ENCODE data around the gene IFI44L.
A peak's percentile ranks its signal among the peaks of the same experiment; 100 is the strongest.

IFI44L gene

DNA sequence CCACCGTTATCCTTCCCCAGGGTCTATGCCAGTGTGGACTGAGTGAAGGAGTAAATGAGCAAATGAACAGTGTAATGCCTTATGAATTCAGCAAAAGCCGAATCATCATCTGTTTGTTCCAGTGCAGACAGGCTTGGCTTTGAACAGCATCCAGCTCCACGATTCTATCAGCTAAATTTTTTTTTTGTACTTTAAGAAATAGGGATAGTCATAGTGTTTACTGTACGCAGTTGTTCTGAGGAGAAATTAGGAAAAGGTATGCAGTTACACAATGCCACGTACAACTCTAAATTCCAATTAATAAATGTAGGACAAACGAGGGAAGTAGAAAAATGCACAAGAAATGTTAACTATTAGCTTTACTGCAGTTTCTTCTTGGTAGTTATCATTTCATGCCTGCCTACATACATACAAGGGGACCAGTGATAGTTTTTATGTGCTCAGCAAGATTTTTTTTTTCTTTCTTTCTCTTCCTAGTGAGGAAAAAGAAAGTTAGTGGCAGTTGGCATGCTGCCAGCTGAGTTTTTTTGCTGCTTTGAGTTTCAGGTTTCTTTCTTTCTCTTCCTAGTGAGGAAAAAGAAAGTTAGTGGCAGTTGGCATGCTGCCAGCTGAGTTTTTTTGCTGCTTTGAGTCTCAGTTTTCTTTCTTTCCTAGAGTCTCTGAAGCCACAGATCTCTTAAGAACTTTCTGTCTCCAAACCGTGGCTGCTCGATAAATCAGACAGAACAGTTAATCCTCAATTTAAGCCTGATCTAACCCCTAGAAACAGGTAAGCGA is at the start of gene IFI44L:
IFI44L (plus strand) TSS at position 646 of the 777 bp plus-strand sequence. CDS start 7,468 bp downstream, outside the sequence.
- FAIRE-seq (peak; percentile 100), DNase-seq (ENCODE audit: insufficient read length, low spot score) (no peak)

DNA sequence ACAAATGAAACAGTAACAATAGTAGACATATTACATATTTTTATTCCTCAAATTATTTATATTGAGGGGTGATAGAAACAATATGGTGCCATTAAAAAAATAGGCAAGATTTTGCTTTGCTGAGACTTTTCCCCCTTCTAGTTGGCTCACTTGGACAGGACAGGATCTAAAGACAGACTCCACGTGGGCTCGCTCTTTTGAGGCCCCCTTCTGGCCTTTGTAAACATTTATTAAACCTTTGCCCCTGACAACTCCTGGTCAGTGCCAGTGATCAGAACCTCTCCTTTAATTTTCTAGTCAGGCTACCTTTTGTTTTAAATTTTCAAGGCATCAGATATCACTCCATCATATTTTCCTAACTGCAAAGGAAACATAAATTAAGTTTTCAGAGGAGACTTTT is 49.7 kb upstream of the IFI44L start:
- DNase-seq (ENCODE audit: insufficient read length, low spot score) (no peak), FAIRE-seq (no peak)

DNA sequence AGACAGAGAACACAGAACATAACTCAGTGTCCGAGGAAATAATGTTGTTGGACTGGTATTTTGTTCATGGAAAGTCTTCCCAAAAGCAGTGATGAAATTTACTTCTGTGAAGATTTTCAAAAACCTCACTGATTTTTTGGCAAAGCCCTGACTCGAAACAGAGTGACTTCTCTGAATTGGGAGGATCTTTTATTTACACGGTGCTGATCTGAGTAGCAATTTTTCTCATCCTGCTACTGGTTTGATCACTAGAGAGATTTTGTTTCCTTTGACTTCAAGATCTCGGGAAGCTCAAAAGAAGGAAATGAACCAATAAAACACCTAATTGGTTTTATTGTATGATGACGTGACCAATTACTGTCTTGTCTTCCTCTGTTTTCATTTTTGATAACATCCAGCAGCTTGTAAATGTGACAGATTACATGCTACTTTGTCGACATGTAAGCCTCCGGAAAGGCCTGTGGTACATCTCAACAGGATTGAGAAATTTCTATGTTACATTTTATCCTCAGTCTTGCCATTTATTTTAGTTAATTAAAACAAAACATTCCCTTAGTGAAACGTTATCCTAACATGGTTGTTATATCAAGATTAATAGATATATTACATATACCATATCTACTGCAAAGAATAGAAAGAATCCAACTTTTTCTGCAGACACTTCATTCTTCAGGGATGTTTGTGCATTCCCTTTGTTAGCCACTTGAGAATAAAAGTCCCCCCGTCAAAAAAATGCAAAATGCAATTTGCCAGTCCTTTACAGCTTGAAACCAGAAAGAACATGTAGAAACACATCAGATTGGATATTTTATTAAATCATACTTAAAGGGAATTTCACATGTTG is 42.8 kb upstream of the IFI44L start:
- no peak for FAIRE-seq
- no peak for DNase-seq (ENCODE audit: insufficient read length, low spot score)

DNA sequence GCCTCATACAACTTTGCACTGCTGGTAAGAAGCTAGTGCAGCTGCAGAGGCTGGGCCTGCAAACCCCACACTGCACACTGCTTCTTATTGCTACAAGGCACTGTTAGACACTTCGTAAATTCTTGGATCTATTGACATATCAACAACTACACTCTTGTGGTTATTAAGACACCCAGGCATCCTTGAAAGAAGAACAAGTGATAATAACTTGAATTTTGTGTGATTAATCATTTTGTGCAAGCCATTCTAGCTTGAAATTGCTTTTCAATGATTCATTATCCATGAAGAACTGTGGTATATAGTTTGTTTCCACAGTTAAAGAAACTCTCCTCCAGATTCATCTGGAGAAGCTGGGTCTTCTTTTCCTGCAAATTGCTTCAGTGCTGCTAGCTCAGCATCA is 33.7 kb upstream of the IFI44L start:
- DNase-seq (ENCODE audit: insufficient read length, low spot score) = no peak
- FAIRE-seq = no peak

DNA sequence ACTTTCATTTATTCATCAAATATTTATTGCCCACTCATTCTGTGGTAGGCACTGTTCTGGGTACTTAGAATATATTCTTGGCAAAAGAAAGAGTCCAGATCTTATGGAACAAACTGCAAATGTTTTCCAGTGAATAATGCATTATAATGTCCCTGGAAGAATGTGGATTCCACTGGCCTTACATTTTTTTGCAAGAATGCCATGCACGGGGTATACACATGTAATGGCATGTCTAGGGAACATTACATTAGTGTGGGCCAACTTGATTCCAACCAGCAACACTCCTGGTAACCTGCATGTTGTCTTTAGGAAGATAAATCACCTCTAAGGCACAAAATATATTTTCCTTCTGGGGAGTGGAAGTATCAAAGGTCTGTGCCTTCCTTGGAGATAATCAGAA is 33.0 kb upstream of the IFI44L start:
- FAIRE-seq (no peak), DNase-seq (ENCODE audit: insufficient read length, low spot score) (no peak)

DNA sequence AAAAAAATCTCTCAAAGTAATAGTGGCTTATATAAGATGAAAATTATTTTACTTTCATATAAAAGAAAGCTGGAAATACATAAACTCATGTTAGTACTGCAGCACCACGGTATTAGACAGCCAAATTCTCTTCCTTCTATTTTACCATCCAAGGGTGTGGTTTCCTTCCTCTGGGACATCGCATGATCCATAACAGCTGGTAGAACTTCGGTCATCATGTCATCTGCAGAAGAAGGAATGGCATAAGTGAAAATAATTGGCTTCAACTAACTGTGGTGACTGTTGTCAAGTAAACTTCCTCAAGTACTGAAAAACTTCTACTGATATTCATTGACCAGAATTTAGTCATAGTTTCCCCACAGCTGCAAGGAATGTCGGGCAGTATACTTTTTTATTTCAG is 28.3 kb upstream of the IFI44L start:
- FAIRE-seq = no peak
- DNase-seq (ENCODE audit: insufficient read length, low spot score) = no peak

DNA sequence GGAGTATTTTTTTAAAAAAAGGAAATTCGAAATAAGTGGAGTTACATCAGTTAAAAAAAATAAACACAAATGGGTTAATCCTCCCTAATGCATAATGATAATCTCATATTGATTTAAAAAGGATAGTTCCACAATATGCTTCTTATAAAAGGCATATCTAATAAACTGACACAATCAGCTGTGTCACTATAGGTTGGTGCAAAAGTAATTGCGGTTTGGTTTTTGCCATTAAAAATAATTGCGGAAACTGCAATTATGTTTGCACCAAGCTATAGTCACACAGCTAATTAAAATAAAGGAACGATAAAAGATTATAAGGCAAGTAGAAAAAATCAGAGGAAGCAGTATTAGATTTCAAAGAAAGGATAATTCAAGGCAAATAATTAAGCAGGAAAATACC is 21.0 kb upstream of the IFI44L start:
- FAIRE-seq (no peak), DNase-seq (ENCODE audit: insufficient read length, low spot score) (no peak)

DNA sequence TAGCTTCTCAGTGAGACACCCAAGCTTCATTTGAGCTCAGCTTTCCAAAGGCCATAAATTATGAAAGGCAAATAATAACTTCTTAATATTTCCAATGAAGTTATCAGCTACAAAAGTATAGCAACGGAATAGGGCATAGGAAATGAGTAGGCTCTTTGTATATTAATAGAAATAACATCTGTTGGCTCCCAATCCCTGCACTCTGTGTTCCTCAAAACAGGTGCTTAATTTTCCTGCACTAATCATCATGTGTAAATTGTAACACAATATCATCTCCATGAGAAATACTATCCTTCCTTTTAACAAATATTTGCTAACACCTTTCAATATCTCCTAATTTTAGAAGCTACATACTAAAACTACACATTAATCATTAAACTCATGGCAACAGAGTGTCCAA is 19.2 kb upstream of the IFI44L start:
- no peak for DNase-seq (ENCODE audit: insufficient read length, low spot score)
- no peak for FAIRE-seq

DNA sequence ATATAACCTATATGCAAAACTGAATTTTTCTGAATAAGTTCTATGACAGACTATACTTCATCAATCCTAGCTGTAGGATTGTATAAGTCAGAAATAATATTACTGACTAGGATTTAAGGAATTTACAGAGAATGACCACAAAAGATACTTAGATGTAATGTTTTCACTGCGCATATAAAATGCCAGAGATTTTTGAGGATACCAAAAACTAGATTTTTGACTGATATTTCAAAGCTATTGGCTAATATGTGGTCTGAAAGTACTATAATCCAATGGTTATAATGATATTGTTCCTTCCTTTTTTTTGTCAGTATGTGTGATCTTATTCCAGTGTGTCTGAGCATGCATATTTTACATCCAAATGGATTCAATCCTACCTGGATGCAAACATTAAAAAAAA is 17.0 kb upstream of the IFI44L start:
- FAIRE-seq (no peak), DNase-seq (ENCODE audit: insufficient read length, low spot score) (no peak)

DNA sequence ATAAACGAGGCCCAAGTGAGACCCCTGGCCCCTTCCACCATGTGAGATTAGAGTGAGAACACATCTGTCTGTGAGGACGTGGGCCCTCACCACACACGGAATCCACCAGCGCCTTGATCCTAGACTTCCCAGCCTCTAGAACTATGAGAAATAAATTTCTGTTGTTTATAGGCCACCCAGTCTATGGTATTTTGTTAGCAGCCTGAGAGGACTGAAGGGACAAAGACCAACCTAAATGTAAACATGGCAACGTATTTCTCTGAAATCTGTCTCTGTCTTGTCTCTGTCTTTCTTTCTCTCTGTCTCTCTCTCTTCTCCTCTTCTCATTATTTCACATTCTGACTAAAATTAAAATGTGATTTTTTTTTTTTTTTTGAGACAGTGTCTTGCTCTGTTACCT is 15.6 kb upstream of the IFI44L start:
- no peak for DNase-seq (ENCODE audit: insufficient read length, low spot score)

DNA sequence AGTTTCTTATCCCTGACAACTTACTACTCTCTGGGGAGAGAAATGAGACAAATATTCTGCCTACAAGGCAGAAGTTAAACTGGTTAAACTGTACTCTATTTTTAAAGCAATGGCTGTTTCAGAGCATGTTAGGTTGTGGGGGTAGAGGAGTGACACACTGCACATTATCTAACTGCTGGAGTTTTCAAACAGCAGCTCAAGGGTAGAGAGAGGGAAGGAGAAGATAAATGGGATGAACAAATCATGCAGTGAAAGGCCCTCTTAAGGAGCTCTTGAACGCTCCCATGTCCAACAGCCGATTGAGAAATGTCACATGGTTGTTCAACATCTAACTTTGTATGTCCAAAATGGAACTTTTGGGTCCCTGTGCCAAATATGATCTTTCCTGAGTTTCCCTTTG is 14.0 kb upstream of the IFI44L start:
- no peak for FAIRE-seq
- DNase-seq (ENCODE audit: insufficient read length, low spot score) = no peak

More for the DNA sequence above, 15.6 kb upstream of the IFI44L start:
- no peak for FAIRE-seq

DNA sequence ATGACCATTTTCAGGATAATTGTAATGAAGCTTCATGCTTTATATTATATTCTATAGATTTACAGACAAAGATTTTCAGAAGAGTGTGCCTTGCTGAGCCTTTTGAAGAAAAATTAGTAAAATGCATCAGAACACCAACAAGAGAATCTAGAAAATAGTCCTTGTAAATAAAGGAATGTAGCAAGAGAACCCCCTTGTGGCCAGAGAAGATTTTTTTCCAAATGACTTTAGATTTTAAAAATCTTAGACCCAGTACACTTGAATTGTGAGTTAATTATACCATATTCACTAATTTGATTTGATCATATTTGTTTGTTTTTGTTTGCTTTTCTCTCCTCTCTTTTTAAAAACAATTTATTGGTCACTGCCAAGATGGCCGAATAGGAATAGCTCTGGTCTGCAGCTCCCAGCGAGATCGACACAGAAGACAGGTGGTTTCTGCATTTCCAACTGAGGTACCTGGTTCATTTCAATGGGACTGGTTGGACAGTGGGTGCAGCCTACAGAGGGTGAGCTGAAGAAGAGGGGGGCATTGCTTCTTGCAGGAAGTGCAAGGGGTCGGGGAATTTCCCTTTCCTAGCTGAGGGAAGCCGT is 12.8 kb upstream of the IFI44L start:
- FAIRE-seq (peak; percentile 75), DNase-seq (ENCODE audit: insufficient read length, low spot score) (no peak)

DNA sequence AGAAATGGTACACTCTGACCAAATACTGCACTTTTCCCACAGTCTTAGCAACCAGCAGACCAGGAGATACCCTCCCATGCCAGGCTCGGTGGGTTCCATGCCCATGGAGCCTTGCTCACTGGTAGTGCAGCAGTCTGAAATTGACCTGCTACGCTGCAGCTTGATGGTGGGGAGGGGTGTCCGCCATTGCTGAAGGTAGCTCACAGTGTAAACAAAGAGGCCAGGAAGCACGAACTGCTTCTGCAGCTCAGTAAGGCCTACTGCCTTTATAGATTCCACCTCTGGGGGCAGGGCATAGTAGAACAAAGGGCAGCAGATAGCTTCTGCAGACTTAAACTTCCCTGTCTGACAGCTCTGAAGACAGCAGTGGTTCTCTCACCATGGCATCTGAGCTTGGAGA is 12.3 kb upstream of the IFI44L start:
- DNase-seq (ENCODE audit: insufficient read length, low spot score) = no peak
- no peak for FAIRE-seq

DNA sequence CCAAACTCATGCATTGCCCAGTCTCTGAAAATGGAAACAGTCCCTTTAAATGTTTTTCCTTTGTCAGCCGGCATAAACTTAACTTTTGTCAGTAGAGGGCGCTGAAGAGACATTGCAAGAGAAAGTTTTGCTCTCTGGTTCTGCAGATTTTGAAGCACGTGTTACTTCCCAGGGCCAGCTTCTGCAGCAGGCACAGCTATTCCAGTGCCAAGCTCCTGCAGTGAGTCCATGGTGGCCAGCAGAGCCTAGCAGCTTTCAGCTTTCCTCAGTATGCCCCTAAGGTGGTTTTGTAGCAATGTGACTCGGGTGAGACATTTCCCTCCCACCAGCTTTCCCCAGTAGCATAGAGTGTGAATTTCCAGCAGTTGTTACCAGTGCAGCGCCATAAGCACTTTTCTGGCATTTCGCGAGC is 2.6 kb upstream of the IFI44L start:
- DNase-seq (ENCODE audit: insufficient read length, low spot score) (peak; percentile 6), FAIRE-seq (peak; percentile 97)

DNA sequence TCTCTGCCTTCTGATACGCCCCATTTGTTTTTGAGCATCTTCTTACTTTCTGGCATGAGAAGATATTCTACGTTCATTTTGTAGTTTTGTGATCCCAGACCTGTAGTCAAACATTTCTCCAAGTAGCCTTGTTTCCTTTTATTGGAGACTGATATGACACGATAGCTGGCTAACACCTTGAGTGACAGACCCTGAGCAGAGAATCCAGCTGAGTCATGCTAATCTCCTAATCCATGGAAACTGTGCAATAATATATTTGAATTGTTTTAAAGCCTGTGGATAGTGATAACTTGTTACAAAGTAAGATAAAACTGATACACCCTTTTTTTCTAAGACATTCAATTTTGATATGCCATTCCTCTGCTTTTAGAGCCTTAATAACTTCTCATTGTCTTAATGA is 1.2 kb upstream of the IFI44L start:
- DNase-seq (ENCODE audit: insufficient read length, low spot score) (no peak), FAIRE-seq (peak; percentile 60)

DNA sequence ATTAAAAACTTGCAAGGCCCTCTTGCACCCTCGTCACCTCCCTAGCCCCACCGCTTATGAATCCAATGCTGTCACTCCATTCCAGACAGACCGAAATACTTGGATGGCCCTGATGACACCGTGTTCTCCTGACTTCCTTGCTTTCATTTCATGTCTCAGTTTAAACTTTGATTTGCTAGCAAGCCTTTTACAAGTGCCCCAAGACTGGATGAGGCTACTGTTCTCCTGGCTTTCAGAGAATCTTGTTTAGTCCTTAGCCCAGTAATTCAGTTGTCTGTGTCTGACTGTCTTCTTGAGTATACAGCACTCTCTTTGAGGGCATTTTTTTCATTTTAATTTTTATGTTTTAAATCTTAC is 824 bp upstream of the IFI44L start:
- no peak for FAIRE-seq
- no peak for DNase-seq (ENCODE audit: insufficient read length, low spot score)

DNA sequence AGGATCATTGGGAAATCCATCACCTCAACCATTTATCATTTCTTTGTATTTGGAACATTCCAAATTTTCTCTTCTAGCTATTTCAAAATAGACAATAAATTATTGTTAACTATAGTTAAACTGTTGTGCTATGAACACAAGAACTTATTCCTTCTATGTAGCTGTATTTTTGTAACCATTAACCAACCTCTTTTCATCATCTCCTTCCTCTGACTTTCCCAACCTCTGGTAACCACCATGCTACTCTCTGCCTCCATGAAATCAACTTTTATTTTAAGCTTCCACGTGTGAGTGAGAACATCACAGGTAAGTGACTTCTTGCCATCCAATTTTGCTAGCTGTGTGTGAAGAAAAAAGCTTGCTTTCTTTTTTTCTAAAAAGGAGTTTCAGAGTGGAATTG is 418 bp downstream of the IFI44L start:
- FAIRE-seq (no peak), DNase-seq (ENCODE audit: insufficient read length, low spot score) (no peak)

DNA sequence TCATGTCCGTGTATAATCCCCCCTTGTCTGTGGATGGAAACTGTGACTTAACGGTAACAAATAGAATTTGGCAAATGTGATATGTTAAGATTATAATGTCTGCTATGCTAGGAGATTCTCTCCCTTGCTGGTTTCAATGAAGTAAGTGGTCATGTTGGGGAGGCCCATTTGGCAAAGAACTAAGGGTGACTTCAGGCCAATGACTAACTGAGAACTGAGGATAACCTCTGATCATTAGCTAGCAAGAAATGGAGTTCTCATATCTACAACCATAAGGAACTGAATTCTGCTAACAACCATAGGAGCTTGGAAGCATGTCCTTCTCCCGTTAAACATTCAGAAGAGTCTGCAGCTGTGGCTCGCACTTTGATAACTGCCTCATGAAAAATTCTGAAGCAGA is 2.3 kb downstream of the IFI44L start:
- FAIRE-seq = peak; percentile 89

DNA sequence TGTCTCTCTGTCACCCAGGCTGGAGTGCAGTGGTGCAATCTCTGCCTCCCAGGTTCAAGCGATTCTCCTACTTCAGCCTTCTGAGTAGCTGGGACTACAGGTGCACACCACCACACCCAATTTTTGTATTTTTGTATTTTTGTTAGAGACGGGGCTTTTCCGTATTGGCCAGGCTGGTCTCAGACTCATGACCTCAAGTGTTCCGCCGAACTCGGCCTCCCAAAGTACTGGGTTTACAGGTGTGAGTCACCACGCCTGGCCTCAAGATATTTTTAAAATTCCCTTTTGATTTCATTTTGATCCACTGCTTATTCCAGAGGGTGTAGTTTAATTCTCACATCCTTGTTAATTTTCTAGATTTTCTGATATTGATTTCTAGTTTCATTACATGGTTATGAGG is 3.8 kb downstream of the IFI44L start:
- DNase-seq (ENCODE audit: insufficient read length, low spot score) (no peak), FAIRE-seq (peak; percentile 70)

More for the DNA sequence above, 2.3 kb downstream of the IFI44L start:
- DNase-seq (ENCODE audit: insufficient read length, low spot score) = no peak

DNA sequence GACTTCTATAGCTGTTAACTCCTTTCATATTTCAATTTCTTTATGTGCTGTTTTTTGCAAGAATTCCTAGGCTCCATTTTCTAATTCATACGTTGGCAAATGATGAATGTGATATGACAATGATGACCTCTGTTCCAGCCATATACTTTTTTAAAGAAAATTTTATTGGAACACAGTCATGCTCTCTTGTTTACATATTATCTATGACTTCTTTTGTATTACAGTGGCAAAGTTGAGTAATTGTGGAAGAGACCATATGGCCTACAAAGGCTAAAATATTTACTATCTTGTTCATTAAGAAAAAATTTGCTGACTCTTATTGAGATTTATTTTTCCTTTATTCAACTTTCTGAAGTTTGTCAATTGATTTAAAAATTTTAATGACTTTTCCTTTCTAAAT is 7.1 kb downstream of the IFI44L start:
- FAIRE-seq = peak; percentile 40
- DNase-seq (ENCODE audit: insufficient read length, low spot score) = no peak

DNA sequence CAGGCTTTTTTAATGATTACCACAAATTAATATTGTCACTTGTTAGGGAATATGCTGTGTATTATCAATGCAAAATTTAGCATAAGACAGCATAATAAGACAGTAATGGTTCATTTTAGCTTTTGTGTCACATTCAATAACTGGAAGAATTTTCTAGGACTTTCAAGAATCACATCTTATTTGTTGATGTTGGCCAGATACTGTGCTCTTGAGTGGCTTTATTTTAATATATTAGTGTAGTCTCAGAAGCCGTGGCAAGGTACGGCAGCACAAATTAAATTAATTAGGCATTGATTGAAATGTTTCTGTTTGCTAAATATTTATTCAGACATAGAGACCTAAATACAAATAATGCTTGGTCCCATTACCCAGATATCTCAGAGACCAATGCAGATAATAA is 10.4 kb downstream of the IFI44L start:
- FAIRE-seq (no peak), DNase-seq (ENCODE audit: insufficient read length, low spot score) (no peak)

DNA sequence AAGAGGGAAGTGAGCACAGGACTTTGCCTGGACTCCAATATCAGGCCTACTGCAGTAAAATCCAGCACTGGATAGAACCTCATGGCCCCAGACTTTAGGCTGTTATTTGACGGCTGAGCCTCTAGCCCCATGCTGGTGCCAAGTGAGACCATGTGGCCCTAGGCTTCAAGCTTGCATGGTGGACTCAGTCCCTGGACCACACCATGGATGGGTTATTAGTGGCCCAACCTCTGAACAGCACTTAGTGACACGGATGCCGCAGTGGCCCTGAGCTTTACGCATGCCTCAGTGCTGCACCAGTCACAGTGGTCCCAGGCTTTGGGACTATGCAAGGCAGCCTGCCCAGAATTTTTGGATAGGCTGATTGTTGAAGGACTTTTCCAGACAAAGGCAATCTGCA is 13.0 kb downstream of the IFI44L start:
- peak; percentile 73 for FAIRE-seq

More for the DNA sequence above, 13.0 kb downstream of the IFI44L start:
- no peak for DNase-seq (ENCODE audit: insufficient read length, low spot score)

Measured in GM19239 (cell line).